ENCODE data around the gene ADARB1. TPM values are rescaled to one million over a fixed set of nuclear protein-coding genes. Genes with fewer than 3 reads are reported as not detected.
A peak's percentile ranks its signal among the peaks of the same experiment; 100 is the strongest.

ADARB1 gene
- total and polyA plus RNA-seq, 2 of the 8 experiments (the other 6 are each of a cell fraction or from before 2014, with no cell fraction given) = 4.7 to 14.9 TPM

DNA sequence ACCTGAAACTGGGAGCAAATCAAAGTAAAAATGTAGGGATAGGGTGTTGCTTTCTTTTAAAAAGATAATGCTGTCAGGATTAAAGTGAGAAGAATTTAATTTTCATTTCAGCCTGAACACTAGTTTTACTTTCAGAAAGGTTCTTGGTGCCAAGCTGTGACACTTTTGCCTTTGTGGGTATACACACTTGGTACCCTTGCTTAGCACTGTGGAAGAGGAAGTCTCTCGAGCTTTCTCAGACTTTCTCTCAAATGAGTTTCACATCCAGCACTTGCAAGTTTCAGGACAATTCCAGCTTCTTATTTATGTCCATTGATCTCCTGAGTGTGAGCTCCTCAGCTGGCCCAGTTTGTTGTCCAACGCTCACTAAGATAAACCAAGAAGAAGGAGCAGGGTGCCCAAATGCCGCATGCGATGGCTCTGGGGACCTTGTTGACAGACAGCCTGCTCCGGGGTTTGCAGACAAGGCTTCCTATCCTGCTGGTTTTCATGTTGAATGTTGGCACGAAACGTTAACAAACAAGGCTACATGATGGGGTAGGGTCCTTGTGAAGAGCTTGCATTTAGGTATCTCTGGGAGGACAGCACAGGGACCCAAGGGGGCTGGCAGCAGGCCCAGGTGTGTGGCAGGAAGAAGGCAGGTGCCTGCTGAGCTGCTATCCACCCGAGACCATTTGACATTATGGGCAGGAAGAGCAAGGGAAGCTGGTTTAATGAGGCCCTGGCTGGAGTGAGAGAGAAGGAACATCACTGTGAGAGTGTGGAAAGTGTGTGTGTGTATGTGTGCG lies 133.7 kb downstream of the ADARB1 start:
- H3K79me2 ChIP-seq (ENCODE audit: control insufficient read depth in 1 of 2, insufficient read depth in 2 of 2, low read length in 2 of 2) = no peaks in the 10 kb centered on the region
- DNase-seq (ENCODE audit: low read depth in 1 of 2, low spot score in 2 of 2) (no peak), FAIRE-seq (no peak)
- peak overlapping the region; percentile 15; the same call in 1 of the 2 replicates for H2AK5ac ChIP-seq (ENCODE audit: low read depth, low read length)
- no peaks in the 10 kb centered on the region for H3K9me3 ChIP-seq (ENCODE audit: insufficient read depth in 2 of 2, low read depth in 1 of 2, low read length in 1 of 2)
- no peaks in the 10 kb centered on the region; a peak in 1 of 7 replicates for H3K27me3 ChIP-seq (replicated peaks in 1 of 4; ENCODE audit: control insufficient read depth in 3 of 4, extremely low read depth in 1 of 4, insufficient read depth in 3 of 4, low read length in 3 of 4)
- H2BK120ac ChIP-seq (replicated peaks; ENCODE audit: low read depth, low read length) = no peak overlapping the region
- no peak overlapping the region for H2BK15ac ChIP-seq (ENCODE audit: low read length)
- POLR2A ChIA-PET (ENCODE audit: partially characterized antibody) = no interaction called here
- CTCF ChIA-PET (ENCODE audit: partially characterized antibody) = interaction anchor here (1.1 to 3.7 kb wide), 5 partner anchors 12 to 71 kb away, joined by 3 to 12 read pairs (median 5); no protein-coding TSS in a partner anchor
- no peak overlapping the region for H4K5ac ChIP-seq (ENCODE audit: insufficient read length, low read depth, low read length)
- no peak overlapping the region for H3K9ac ChIP-seq (replicated peaks in 1 of 4; ENCODE audit: extremely low read depth in 1 of 4, low read depth in 3 of 4, low read length in 3 of 4)
- H2BK20ac ChIP-seq (ENCODE audit: low read length) = no peak overlapping the region
- no peak overlapping the region for H3K14ac ChIP-seq (ENCODE audit: insufficient read length)
- H3K56ac ChIP-seq (replicated peaks; ENCODE audit: insufficient read length, low read depth, low read length) = no peak overlapping the region
- no peak overlapping the region for H3K4me2 ChIP-seq (ENCODE audit: insufficient read depth in 1 of 2, low read depth in 2 of 2, low read length in 2 of 2)
- H3K4me1 ChIP-seq (replicated peaks in 1 of 4; ENCODE audit: control insufficient read depth in 3 of 4, insufficient read depth in 4 of 4, low read length in 3 of 4) = no peaks in the 10 kb centered on the region
- H3K23me2 ChIP-seq (ENCODE audit: low read depth, low read length) = peaks cover 2% of the 10 kb centered on the region; the same call in 1 of the 2 replicates
- peak overlapping the region; percentile 63; the same call in 1 of the 2 replicates for H2BK12ac ChIP-seq (ENCODE audit: low read depth, low read length)
- no peak overlapping the region for H4K91ac ChIP-seq (replicated peaks; ENCODE audit: insufficient read length, low read length)
- H3K4ac ChIP-seq (replicated peaks; ENCODE audit: insufficient read length, low read depth, low read length) = no peak overlapping the region
- no peak overlapping the region; the same call in 1 of the 2 replicates for H4K8ac ChIP-seq (ENCODE audit: extremely low read depth, insufficient read depth, low read length)
- H3K23ac ChIP-seq (ENCODE audit: insufficient read length) = no peak overlapping the region
- H3K79me1 ChIP-seq (ENCODE audit: low read depth, low read length) = no peaks in the 10 kb centered on the region
- peaks cover 0 to 3% (median 0%) of the 10 kb centered on the region in 4 experiments; a peak in 2 of 8 replicates for H3K36me3 ChIP-seq (ENCODE audit: control insufficient read depth in 2 of 4, insufficient read depth in 4 of 4, low read length in 3 of 4)
- no peaks in the 10 kb centered on the region for H4K20me1 ChIP-seq (replicated peaks in 1 of 2; ENCODE audit: control insufficient read depth in 1 of 2, insufficient read depth in 2 of 2, low read length in 2 of 2)
- peak overlapping the region; percentile 32; the same call in 1 of the 2 replicates for H2BK5ac ChIP-seq (ENCODE audit: low read depth, low read length)
- no peak overlapping the region for H3K4me3 ChIP-seq (ENCODE audit: extremely low read depth in 1 of 4, insufficient read depth in 2 of 4, low read depth in 3 of 4, low read length in 4 of 4)
- WGBS, 2 experiments (ENCODE audit: extremely low coverage in 1 of 2, insufficient coverage in 1 of 2, insufficient read length in 1 of 2, insufficient replicate concordance in 2 of 2, low coverage in 1 of 2, low lambda C conversion rate in 2 of 2, missing lambda C conversion rate in 1 of 2) = 89% methylated on average over 9 of the region's 9 CpGs; no CpG with 5 or more reads in 1 of the 2 experiments
- no peak overlapping the region for H3K18ac ChIP-seq (ENCODE audit: extremely low read depth, low read length)
- H3K27ac ChIP-seq (ENCODE audit: low read depth, low read length) = no peak overlapping the region
- no peak overlapping the region for H2AFZ ChIP-seq (ENCODE audit: low read length)
- TF ChIP-seq CREB1 (IDR thresholded peaks at IDR 0.05) (no peak), BACH1 (IDR thresholded peaks at IDR 0.05; ENCODE audit: low read length) (no peak), BCL11A (IDR thresholded peaks at IDR 0.05; ENCODE audit: low read depth in 2 of 2, low read length in 2 of 2) (no peak), RFX5 (IDR thresholded peaks at IDR 0.05; ENCODE audit: borderline replicate concordance, low read depth, low read length) (no peak), SIRT6 (IDR thresholded peaks at IDR 0.05; ENCODE audit: low read length) (no peak), JUND (IDR thresholded peaks at IDR 0.05; ENCODE audit: low read length) (no peak), PHF8 (conservative IDR thresholded peaks at IDR 0.05; ENCODE audit: low read depth, low read length) (no peak), SP1 (IDR thresholded peaks at IDR 0.05; ENCODE audit: low read depth, low read length) (no peak), NRF1 (IDR thresholded peaks at IDR 0.05; ENCODE audit: low read depth, low read length) (no peak)
- TF ChIP-seq, protein P1, sequence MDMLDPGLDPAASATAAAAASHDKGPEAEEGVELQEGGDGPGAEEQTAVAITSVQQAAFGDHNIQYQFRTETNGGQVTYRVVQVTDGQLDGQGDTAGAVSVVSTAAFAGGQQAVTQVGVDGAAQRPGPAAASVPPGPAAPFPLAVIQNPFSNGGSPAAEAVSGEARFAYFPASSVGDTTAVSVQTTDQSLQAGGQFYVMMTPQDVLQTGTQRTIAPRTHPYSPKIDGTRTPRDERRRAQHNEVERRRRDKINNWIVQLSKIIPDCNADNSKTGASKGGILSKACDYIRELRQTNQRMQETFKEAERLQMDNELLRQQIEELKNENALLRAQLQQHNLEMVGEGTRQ (IDR thresholded peaks at IDR 0.05; ENCODE audit: low read length) = no peak
- TF ChIP-seq, protein P2, sequence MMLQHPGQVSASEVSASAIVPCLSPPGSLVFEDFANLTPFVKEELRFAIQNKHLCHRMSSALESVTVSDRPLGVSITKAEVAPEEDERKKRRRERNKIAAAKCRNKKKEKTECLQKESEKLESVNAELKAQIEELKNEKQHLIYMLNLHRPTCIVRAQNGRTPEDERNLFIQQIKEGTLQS (IDR thresholded peaks at IDR 0.05; ENCODE audit: insufficient read depth, low read depth, low read length) = no peak

Measured in H1 (cell line).